NCI-H187 (cell line): ENCODE results near the gene SLC27A1.

Source experiments
- DNase-seq, 2 experiments: peaks; one replicate each; lab custom pipeline; 2025; lab: John Stamatoyannopoulos, UW

The SLC27A1 gene

DNA sequence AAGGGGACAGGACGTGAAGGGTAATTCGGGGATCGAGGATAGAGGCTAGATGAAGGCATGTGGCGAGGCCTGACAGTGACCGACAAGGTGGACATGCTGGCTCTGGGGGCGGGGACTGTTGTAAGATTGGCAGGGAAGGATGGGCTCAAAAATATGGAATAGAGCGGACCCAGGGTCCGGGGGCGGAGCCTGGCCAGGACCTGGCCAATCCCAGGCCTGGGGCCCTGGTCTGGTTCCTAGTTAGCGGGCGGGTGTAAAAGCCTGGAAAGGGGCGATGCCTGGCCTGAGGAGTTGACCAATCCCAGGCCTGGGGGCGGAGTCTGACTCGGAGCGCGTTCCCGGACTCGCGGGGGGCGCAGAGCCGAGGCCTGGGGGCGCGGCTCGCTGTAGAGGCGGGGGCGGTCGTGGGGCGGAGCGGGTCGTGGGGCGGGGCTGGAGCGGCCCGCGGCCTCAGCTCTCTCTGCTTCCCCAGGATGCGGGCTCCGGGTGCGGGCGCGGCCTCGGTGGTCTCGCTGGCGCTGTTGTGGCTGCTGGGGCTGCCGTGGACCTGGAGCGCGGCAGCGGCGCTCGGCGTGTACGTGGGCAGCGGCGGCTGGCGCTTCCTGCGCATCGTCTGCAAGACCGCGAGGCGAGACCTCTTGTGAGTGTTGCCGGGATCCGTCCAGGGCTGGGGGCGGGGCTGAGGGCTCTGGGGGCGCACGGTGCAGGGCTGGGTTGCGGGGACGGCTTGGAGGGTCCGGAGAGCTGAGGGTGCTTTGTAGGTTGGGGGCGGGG is at the start of gene SLC27A1:
SLC27A1 (plus strand) TSS at position 457 of the 774 bp plus-strand sequence; CDS start at position 474, 17 bp downstream.
- DNase-seq = peak; percentile 90 to 94

DNA sequence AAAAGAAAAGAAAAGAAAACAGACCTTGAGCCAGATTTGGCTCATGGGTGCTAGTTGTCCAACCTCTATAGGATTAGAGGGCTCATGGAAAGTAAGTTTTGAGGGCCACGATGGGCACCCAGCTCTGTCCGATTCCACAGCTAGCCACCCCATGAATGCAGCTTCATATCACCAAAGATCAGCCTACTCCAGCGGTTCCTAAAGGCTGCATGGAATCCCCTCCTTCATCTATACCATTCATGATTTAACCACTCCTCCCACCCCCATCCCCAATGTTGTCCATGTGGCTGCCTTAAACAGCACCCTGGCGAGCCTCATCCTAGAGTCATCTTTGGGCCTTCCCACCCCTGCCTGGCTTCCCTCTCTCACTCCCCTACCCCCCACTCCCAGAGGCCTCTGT is 48.4 kb upstream of the SLC27A1 start:
- DNase-seq = no peak

DNA sequence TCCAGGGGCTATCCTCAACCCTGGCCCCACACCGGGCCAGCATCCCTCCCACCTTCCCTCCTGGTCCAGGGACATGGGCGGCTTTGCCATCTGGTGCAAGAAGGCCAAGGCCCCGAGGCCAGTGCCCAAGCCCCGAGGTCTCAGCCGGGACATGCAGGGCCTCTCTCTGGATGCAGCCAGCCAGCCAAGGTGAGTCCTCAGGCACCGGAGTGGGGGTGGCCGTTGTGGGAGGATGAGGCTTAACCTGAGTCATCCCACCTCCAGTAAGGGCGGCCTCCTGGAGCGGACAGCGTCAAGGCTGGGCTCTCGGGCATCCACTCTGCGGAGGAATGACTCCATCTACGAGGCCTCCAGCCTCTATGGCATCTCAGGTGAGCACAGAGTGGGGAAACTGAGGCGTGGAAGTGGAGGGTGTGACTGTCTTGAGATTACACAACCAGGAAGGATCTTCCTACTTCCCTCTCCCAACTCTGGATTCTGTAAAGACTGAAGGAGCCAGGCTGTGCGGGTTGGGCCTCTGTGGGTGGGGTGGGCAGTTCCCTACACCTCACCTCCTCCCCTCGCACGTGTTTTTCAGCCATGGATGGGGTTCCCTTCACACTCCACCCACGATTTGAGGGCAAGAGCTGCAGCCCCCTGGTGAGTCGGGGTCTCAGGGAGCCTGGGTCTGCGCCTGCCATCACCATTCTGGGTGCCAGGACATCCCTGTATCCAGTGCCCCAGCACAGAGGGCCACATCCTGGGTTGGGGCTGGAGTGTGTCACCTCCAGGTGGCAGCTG is 46.7 kb upstream of the SLC27A1 start:
- no peak for DNase-seq

DNA sequence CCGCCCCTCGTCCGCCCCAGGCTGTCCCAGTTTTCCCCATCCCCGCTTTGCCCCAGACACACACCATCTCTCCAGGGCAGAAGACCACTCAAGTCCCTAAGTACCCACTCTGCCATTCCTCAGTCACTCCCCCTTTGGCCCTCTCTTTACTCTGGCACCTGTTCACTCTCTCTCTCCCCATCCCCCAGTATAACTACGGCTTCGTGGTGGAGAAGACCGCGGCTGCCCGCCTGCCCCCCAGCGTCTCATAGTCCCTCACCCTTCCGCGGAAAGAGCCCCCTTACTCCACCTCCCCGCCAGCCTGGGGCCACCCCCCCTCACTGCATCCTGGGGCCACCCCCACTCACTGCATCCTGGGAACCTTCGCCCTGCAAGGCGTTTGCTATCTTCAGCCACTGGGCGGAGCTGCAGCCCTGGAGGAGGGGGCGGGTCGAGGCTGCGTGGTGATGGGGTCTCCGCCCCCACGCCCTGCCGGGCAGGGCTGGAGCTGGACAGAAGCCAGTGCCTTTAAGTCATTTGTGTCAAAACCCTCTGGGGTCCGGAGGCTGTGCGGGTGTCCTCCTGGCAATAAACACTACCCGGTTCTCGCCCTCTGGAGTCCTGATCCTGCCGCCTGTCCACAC is 45.5 kb upstream of the SLC27A1 start:
- DNase-seq = no peak

DNA sequence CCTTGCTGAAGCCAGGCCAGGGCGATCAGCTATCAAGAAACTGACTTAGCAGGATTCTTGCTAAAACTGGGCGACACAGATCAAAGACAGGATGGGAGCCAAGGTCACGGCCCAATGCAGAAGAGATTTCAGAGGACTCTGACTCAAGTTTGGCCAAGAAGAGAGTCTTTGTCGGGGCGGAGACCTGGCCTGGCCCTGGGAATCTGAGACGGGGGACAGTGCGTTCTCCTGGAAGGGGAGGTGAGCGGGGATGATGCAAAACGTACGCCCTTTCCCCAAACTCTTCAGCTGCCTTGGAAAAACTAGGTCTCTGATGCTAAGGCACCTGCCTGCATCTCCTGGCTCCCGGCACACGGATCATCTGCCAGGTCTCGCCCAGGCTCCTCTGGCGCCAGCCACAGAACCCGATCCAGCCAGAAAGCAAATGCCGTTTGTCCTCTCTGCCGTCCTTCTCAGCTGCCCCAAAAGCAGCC is 40.6 kb upstream of the SLC27A1 start:
- DNase-seq = no peak

DNA sequence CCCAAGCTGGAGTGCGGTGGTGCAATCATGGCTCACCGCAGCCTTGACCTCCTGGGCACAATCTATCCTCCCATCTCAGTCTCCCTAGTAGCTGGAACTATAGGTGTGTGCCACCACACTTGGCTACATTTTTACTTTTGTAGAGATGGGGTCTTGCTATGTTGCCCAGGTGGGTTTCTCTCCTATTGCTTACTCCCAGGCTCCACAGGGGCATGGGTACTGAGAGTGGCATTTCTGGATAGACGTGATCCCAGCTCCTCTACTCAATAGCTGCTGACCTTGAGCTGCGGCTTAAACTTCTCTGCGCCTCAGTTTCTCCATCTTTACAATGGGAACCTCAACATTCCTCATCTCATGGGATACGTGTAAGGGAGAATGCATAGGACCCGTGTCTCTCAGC is 38.9 kb upstream of the SLC27A1 start:
- DNase-seq = no peak

DNA sequence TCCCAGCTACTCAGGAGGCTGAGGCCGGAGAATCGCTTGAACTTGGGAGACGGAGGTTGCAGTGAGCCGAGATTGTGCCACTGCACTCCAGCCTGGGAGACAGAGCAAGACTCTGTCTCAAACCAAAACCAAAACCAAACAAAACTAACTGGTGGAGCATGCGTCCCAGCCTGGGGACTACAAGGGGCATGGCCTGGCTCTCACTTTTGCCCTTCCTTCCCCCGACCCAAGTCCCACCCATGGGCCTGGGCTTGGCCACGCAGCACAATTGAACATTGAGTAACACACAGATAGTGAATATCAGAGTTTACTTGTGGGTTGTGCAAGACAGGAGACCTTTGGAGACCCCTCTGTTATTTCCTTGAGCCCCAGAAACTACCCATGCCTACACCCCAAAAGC is 35.1 kb upstream of the SLC27A1 start:
- DNase-seq = no peak

DNA sequence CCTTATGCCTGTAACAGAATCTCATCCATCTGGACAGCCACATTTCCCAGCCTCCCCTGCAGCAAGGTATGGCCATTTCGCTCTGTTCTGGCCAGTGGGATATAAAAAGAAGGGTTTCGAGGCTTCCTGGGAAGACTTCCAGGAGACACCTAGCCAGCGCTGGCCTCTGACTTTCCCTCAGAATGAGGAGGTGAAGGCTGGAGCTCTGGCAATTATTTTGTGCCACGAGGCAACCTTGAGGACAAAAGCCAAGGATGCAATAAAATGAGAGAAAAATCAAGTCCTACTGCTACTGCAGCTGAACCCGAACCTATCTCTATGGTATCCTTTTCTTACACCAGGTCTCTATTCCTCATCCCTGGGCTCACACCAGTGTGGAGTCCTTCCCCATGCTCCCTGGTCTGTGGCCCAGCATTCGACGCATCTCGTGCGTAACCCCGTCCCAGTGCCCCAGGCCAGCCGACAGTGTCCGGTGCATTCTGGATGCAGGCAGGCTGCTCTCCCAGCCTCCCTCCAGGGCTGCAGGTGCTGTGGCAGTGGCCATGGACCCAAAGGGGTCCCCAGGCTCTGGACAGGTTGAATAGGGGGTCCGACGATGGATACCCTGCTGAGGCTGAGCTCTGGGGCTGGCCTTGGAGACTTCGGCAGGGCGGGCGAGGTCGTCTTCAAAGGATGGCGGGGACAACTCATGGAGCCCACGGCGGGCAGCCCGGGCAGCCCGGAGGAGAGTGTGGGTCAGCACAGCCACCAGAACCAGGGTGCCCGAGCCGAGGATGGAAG is 34.0 kb upstream of the SLC27A1 start:
- no peak for DNase-seq

DNA sequence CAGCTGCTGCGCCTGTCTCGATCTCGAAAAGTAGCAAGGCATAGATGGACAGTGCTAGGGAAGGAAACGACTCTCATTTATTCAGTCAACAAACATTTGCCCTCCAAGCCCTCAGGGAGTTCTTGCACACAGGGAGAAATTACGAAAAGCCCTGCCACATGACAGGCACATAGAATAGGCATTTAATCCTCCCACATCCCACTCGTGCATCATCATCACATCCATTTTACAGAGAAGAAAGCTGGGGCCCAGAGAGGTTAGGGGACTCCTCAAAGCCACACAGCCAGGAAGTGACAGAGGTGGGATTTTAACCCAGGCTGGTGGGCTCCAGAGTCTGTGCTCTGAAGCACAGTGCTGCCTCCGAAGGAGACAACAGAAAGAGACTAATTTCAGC is 33.5 kb upstream of the SLC27A1 start:
- DNase-seq = no peak

DNA sequence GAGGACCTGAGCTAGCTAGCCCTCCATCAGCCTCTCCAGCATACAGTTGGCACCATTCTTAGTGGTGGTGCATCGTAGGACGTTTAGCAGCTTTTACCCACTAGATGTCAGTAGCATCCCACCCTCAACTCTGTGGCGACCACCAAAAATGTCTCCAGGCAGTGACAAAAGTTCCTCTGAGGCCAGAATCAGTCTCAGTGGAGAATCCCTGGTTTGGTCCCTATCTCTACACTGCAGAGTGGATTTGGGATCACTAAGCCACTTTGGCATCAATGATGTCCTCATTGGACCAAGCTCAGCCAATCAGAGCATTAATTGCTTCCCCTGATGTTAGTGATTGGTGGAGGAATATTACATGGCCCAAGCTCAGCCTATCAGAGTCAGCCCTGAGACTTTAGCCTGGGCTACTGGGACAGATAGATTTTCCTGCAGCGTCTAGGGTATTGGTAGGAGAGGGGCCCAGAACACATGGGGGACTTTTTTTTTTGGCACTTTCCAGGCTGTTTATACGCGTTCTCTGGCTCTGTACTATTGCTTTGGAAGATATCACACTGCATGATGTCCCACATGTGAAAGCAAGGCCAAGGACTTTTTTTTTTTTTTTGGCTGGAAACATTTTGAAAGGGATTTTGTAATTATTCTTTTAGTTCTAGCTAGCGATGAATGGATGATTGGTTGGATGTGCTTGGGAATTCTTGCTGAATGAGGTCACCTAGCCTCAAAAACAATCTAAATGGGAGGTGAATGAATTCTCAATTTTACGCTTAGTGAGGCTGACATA is 28.9 kb upstream of the SLC27A1 start:
- DNase-seq = no peak

DNA sequence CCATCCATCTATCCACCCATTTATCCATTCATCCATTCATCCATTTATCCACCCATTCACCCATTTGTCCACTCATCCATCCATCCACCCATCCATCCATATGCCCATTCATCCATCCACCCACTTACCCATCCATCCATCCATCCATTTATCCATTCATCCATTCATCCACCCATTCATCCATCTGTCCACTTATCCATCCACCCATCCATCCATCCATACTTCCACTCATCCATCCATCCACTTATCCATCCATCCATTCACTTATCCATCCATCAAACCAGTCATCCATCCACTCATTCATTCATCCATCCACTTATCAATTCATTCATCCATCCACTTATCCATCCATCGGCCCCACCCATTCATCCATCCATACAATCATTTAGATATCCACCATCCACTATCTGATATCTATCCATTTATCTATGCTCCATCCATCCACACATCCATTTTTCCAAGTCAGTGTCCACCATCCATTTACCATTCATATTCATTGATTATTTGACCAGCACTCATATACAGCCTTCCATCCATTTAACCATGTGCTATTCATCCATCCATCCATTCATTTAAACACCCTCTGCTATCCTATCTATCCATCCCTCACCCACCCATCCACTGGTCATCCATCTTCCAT is 24.7 kb upstream of the SLC27A1 start:
- no peak for DNase-seq

DNA sequence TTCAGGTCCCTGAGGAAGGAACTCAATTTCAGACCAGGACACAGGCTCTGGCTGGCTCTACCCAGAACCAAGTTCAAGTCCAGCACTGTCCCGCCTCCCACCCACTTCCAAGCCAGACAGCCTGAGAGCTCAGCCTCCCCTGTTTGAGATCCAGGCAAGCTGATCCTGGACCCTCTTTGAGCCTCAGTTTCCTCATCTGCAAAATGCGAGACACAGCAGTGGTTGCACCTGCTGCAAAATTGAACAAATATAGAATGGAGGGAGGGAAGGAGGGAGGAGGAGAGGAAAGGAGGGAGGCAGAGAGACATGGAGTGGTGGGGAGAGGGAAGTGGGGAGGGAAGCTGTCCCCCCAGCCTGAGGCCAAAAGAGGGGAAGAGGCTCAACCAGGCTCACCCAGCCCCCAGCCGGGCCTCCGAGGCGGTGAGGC is 22.6 kb upstream of the SLC27A1 start:
- no peak for DNase-seq

DNA sequence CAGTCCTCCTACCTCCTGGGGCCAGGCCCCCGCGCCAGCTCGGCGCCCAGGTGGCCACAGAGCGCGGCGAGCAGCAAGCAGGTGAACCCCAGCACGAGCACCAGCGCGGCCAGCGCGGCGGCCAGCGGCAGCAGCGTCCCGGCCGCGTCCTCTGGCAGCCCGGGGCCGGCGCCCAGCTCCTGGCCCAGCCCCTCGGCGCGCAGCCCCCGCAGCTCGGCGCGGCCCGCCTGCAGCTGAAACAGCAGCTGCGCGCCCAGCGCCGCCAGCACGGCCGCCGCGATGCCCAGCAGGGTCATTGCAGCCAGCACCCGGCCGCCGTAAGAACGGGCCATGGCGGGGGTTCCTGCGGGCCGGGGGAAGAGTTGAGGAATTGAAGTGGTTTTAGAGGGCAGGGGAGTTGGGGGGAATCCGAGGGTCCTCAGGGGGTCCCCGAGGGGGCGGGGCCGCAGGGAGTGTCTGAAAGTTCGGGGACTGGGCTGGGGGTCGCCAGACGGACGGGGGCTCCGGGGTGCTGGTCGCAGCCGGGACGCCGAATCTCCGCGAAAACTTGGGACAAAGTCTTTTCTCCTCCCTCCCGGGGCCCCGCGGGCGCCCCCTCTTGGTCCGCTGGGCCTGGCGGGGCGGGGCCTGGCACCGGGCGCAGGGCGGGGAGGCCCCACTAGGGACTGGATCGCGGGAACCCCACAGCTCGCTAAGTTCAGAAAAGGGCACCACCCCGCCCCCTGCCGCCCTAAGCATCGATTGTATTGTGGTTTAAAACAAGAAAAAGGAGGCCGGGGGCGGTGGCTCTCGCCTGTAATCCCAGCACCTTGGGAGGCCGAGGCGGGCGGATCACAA is 22.0 kb upstream of the SLC27A1 start, which contains the start of gene TMEM221:
TMEM221 (minus strand) TSS at position 538 of the 837 bp plus-strand sequence; CDS start at position 332, 206 bp downstream.
- DNase-seq = no peak

DNA sequence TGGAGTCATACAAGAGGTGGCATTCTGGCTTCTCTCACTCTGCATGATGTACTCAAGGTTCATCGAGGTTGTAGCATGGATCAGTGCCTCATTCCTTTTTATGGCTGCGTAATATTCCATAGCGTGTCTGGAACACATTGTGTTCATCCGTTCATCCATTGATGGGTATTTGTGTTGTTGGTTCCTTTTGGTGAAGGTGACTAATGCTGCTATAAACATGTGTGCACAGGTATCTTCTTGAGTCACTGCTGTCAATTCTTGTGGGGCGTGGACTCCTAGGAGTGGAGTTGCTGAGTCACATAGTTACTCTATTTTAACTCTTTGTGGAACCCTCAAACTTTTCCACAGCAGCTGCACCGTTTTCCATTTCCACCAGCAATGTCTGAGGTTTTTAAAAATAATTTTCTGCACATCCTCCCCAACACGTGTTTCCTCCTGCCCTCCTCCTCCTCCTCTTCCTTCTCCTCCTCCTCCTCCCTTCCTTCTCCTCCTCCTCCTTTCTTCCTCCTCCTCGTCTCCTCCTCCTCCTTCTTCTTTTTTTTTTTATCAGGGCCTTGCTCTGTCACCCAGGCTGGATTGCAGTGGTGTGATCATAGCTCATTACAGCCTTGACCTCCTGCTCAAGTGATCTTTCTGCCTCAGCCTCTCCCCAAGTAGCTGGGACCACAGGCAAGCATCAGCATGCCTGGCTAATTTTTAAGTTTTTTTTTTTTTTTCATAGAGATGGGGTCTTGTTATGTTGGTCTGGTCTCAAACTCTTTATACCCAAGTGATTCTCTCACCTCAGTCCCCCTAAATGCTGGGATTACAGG is 19.9 kb upstream of the SLC27A1 start:
- DNase-seq = no peak

DNA sequence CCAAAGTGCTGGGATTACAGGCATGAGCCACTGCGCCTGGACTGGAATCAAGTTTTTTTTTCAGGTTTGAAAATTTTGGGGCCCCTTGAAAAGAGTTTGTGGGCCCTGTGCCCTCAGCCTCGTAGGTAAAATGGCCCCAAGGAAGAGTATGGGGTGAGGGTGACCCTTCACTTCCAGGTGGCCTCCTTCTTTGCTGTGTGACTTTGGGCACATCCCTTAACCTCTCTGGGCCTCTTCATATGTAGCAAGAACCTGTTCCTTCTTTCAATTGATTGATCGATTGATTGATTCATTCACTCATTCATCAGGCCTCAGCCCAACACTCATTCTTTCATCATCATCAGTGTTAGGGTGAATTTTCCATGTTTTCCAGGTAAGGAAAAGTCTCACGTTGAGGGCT is 18.5 kb upstream of the SLC27A1 start:
- no peak for DNase-seq

DNA sequence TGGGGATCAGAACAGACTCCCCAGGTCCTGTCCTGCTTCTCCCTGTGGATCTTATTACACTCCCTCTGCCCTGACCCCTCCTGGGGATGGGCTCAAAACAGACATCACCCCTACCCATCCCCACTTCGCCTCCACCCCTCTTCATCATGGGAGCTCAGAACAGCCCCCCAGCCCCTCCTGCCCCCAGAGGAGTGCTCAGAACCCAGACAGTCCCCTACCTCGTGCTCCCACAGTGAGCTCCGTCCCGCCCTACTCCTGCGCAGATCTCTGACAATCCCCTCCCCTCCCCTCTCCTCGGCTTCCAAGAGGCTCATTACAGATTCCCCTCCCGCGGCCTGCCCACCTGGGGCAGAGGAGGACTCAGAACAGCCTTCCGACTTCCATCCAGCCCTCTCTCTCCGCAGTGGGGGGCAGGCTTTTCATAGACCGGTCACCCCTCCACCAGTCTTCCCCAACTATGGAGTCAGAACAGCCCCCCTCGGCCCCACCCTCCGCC is 15.7 kb upstream of the SLC27A1 start:
- no peak for DNase-seq

DNA sequence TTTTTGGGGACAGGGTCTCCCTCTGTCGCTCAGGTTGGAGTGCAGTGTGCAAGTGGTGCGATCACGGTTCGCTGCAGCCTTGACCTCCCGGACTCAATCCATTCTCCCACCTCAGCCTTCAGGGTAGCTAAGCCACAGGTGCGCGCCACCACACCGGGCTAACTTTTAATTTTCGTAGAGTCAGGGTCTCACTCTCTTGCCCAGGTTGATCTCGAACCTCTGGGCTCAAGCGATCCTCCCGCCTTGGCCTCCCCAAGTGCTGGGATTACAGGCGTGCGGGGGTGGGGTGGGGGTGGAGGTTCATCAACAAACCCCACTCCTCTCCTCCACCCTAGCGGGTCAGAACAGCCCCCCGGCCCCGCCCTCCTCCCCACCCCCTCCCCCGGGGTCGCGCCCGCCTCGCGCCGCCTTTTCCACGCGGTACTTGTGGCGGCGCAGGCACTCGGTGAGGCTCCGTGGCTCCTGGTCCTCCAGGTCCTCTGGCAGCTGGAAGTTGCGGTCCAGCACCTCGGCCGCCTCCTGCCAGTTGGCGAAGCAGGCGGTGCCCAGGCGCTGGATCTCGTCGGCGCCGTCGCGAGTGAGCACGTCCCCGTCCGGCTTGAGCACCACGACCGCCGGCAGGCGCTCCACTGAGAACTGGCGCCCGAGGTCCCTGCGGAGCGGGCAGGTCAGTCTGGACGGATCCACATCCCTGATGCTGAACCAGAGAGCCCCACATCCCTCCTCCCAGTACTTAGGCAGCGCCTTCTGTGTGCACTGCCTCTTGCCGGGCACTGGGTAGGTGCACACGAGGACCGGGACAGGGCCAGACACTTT is 14.8 kb upstream of the SLC27A1 start:
- DNase-seq = no peak

DNA sequence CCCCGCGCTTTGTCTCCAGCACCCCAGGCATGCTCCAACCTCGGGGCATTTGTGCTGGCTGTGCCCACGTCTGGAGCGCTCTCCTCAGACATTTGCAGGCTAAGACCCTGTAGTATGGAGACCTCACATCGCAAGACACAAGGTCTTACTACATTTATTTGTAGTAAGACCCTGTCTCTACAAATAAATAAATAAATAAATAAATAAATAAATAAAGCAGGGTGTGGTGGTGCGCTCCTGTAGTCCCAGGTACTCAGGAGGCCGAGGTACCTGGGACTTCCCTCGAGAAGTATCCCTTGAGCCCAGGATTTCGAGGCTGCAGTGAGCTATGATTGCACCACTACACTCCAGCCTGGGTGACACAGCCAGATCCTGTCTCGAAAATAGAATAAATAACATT is 14.2 kb upstream of the SLC27A1 start:
- no peak for DNase-seq
